Fibroblast of lung (primary cell): ENCODE results near the gene UPF2.

Experiments
- EZH2 ChIP-seq: IDR thresholded peaks from 2 replicates; pipeline ENCODE4 v1.5.1; 2012; ENCODE audit warnings: low read length, control low read depth, mild to moderate bottlenecking; ENCODE audit errors: missing control alignments
- TF ChIP-seq, protein P1 (sequence below), 2 donors: IDR thresholded peaks in 1 of 2; conservative IDR thresholded peaks in 1 of 2; 1 replicate in 1 of 2; 2 replicates in 1 of 2; pipeline ENCODE4 v1.5.1; 2011 to 2012; ENCODE audit warnings: low read length in 2 of 2, control low read depth in 1 of 2, inconsistent platforms in 1 of 2, low read depth in 1 of 2, mild to moderate bottlenecking in 1 of 2

DNA sequence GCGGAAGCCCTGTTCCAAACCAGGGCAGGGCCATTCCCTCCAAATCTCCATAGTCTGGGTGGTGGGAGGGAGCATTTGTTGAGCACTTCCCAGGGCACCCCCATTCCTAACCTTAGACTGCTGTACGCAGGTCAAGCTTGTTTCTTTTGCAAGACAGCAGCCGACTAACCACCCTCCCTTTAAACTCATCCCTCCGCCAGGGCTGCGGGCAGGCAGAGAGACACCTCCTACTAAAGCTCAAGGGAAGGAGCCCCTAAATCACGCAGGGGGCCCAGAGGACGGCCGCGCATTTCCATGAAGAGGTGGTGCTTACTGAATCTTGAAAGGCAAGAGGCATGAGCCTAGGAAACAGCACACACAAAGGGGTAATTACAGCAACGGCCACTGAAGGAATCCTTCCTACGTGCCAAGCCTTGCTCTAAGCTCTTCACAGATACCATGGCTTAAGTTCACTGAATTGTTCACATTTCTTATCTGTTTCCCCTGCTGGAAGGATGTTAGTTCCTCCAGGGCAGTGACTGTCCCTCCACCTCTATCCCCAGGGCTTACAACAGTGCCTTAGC is 129.4 kb downstream of the UPF2 start:
- TF ChIP-seq, protein P1, sequence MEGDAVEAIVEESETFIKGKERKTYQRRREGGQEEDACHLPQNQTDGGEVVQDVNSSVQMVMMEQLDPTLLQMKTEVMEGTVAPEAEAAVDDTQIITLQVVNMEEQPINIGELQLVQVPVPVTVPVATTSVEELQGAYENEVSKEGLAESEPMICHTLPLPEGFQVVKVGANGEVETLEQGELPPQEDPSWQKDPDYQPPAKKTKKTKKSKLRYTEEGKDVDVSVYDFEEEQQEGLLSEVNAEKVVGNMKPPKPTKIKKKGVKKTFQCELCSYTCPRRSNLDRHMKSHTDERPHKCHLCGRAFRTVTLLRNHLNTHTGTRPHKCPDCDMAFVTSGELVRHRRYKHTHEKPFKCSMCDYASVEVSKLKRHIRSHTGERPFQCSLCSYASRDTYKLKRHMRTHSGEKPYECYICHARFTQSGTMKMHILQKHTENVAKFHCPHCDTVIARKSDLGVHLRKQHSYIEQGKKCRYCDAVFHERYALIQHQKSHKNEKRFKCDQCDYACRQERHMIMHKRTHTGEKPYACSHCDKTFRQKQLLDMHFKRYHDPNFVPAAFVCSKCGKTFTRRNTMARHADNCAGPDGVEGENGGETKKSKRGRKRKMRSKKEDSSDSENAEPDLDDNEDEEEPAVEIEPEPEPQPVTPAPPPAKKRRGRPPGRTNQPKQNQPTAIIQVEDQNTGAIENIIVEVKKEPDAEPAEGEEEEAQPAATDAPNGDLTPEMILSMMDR (conservative IDR thresholded peaks at IDR 0.05 in 1 of 2, IDR thresholded peaks at IDR 0.05 in 1 of 2; ENCODE audit: low read depth in 1 of 2, low read length in 2 of 2): no peak
- TF ChIP-seq EZH2: no peak
